SK-N-MC (cell line): ENCODE measurements around the gene HBB.

Experiments used
- EZH2 ChIP-seq: fragments of 200-600 bp; sonication (generic); IDR thresholded peaks from one replicate; pipeline ENCODE4 v1.6.1; 2017; ENCODE audit warnings: antibody characterized with exemption
- POLR2AphosphoS5 ChIP-seq: IDR thresholded peaks from 2 replicates; pipeline ENCODE4 v1.6.1; 2012; ENCODE audit warnings: mild to moderate bottlenecking, low read depth, low read length, borderline replicate concordance

- TF ChIP-seq EZH2, result no peak
- TF ChIP-seq POLR2AphosphoS5, result no peak
These were observed 6.4 kb upstream of the HBB start for GRCh38 chr11:5233307-5233706.
